Measurements from ENCODE around the gene TENM4. TPM values are rescaled to one million over a fixed set of nuclear protein-coding genes. Genes with fewer than 3 reads are reported as not detected.

Gene TENM4
- total RNA-seq, 1 donor from 2014 or later, result 11.9 TPM

GRCh38 chr11:78810559-78811009, 630.2 kb downstream of the TENM4 start:
- intact Hi-C loops (cut with DNase I), result no loop called here
- TF ChIP-seq, protein P1, sequence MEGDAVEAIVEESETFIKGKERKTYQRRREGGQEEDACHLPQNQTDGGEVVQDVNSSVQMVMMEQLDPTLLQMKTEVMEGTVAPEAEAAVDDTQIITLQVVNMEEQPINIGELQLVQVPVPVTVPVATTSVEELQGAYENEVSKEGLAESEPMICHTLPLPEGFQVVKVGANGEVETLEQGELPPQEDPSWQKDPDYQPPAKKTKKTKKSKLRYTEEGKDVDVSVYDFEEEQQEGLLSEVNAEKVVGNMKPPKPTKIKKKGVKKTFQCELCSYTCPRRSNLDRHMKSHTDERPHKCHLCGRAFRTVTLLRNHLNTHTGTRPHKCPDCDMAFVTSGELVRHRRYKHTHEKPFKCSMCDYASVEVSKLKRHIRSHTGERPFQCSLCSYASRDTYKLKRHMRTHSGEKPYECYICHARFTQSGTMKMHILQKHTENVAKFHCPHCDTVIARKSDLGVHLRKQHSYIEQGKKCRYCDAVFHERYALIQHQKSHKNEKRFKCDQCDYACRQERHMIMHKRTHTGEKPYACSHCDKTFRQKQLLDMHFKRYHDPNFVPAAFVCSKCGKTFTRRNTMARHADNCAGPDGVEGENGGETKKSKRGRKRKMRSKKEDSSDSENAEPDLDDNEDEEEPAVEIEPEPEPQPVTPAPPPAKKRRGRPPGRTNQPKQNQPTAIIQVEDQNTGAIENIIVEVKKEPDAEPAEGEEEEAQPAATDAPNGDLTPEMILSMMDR (IDR thresholded peaks at IDR 0.05), result no peak
- H3K27ac ChIP-seq, result no peak overlapping the region
- no peaks in the 10 kb centered on the region for H3K27me3 ChIP-seq
- H3K36me3 ChIP-seq, result no peaks in the 10 kb centered on the region
- DNase-seq (ENCODE audit: low spot score in 2 of 2), result no peak
- no peaks in the 10 kb centered on the region for H3K9me3 ChIP-seq
- no peaks in the 10 kb centered on the region for H3K4me1 ChIP-seq
- H3K4me3 ChIP-seq, result no peak overlapping the region

GRCh38 chr11:78809931-78810541, 630.8 kb downstream of the TENM4 start:
- Histone ChIP-seq H3K27me3 (no peaks in the 10 kb centered on the region), H3K9me3 (no peaks in the 10 kb centered on the region), H3K27ac (no peak overlapping the region), H3K4me3 (no peak overlapping the region), H3K36me3 (no peaks in the 10 kb centered on the region), H3K4me1 (no peaks in the 10 kb centered on the region)
- intact Hi-C loops (cut with DNase I), result no loop called here
- DNase-seq (ENCODE audit: low spot score in 2 of 2), result no peak
- TF ChIP-seq, protein P1 (IDR thresholded peaks at IDR 0.05), result no peak

DNA sequence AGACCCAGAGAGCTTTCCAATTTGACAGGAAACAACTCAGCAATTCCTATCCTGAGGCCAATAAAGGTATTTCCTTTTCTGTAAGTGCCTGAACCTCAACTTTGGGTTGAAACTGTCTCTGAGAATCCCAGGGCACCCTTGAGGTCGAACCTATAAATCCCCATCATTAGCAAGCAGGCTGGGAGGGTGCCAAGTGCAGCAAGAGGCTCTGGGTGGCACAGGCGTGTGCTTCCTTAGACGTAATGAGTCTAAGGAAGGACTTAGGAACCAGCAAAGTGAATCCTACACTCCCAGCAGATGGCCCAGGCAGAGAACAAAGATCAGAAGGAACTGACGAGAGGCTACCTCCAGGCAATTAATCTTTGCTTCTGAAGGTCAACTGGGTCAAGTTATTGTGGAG, 631.9 kb downstream of the TENM4 start:
- no peaks in the 10 kb centered on the region for H3K36me3 ChIP-seq
- no peaks in the 10 kb centered on the region for H3K4me1 ChIP-seq
- H3K27ac ChIP-seq, result no peak overlapping the region
- intact Hi-C loops (cut with DNase I), result no loop called here
- no peaks in the 10 kb centered on the region for H3K9me3 ChIP-seq
- TF ChIP-seq, protein P1 (IDR thresholded peaks at IDR 0.05), result no peak
- DNase-seq (ENCODE audit: low spot score in 2 of 2), result no peak
- no peak overlapping the region for H3K4me3 ChIP-seq
- no peaks in the 10 kb centered on the region for H3K27me3 ChIP-seq

DNA sequence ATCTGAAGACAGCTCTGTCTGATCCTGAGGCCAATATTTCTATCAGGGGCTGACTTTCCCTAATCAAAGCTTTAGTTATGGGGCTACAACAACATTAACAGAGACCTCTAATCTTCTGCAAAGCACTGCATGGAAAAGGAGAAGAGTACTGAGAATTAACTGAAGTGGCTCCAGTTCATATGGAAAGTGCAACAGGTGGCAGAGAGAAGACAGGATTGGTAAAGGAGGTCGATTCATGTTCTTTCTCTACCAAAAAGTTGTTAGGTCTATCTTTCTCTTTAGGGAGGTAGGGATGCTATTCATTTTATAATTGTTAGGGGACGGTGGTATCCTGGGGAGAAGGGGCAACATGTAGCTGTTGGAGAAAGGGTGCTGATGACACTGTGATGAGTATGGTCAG, 633.5 kb downstream of the TENM4 start:
- no peaks in the 10 kb centered on the region for H3K36me3 ChIP-seq
- no peak for DNase-seq (ENCODE audit: low spot score in 2 of 2)
- H3K4me3 ChIP-seq, result no peak overlapping the region
- H3K9me3 ChIP-seq, result no peaks in the 10 kb centered on the region
- peaks cover 0 to 4% of the 10 kb centered on the region in 2 donors for H3K4me1 ChIP-seq
- no peaks in the 10 kb centered on the region for H3K27me3 ChIP-seq
- no peak overlapping the region for H3K27ac ChIP-seq
- TF ChIP-seq, protein P1 (IDR thresholded peaks at IDR 0.05), result no peak
- intact Hi-C loops (cut with DNase I), result no loop called here

DNA sequence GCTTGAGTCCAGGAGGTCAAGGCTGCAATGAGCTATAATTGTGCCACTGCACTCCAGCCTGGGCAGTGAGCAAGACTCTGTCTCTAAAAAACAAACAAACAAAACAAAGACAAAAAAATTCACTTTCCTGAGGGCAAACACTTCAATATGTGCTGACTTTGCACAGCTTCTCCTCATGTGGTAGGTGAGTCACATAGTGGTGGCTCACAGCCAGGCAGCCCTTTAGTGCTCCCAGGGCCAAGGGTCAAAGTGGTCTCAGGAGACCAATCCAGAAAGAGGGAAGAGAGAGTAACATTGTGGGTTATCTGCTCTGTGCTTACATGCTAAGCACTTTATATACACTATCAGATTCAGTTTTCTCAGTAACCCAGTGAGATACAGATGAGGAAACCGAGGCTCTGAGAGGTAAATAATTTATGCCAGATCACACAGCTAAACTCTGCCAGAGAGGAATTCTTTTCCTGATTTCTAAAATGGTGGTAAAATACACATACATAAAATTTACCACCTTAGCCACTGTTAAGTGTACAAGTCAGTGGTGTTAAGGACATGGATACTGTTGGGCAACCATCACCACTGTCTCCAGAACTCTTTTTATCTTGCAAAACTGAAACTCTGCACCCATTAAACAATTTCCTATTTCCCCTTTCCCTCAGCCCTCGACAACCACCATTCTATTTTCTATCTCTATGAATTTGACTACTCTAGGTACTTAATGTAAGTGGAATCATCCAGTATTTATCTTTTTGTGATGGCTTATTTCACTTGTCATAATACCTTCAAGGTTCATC, 634.4 kb downstream of the TENM4 start:
- DNase-seq (ENCODE audit: low spot score in 2 of 2), result no peak
- TF ChIP-seq, protein P1 (IDR thresholded peaks at IDR 0.05), result no peak
- H3K27ac ChIP-seq, result no peak overlapping the region
- no peaks in the 10 kb centered on the region for H3K9me3 ChIP-seq
- H3K36me3 ChIP-seq, result no peaks in the 10 kb centered on the region
- intact Hi-C loops (cut with DNase I), result no loop called here
- no peaks in the 10 kb centered on the region for H3K27me3 ChIP-seq
- peaks cover 8 to 14% of the 10 kb centered on the region in 2 donors for H3K4me1 ChIP-seq
- H3K4me3 ChIP-seq, result no peak overlapping the region
